Transverse colon (tissue), 4 donors: ENCODE data around the gene CMPK1. TPM values are rescaled to one million over a fixed set of nuclear protein-coding genes. Genes with fewer than 3 reads are reported as not detected.

Source experiments
- DNase-seq: peaks from one replicate; pipeline ENCODE4 v3.0.0-alpha.2; 2019
- H3K27ac ChIP-seq, 4 donors: fragments of 200-600 bp; sonication (generic); 2 replicates each; pipeline ENCODE4 v1.5.1; 2016 to 2018; ENCODE audit warnings: inconsistent platforms in 4 of 4
- H3K27me3 ChIP-seq: fragments of 200-600 bp; sonication (generic); 2 replicates; pipeline ENCODE4 v1.5.1; 2017; ENCODE audit warnings: inconsistent platforms
- H3K36me3 ChIP-seq, 4 donors: fragments of 200-600 bp; sonication (generic); 2 replicates each; pipeline ENCODE4 v1.5.1; 2017 to 2019; ENCODE audit warnings: inconsistent platforms in 4 of 4
- H3K4me1 ChIP-seq, 4 donors: fragments of 200-600 bp; sonication (generic); 2 replicates each; pipeline ENCODE4 v1.5.1; 2017 to 2020; ENCODE audit warnings: inconsistent platforms in 4 of 4
- H3K4me3 ChIP-seq, 4 donors: fragments of 200-600 bp; sonication (generic); 1 replicate in 1 of 4; 2 replicates in 3 of 4; pipeline versions ENCODE4 v1.5.1 to v1.6.1; 2017 to 2019; ENCODE audit warnings: inconsistent platforms in 4 of 4
- H3K9me3 ChIP-seq, 2 donors: fragments of 200-600 bp; sonication (generic); 2 replicates each; pipeline ENCODE4 v1.5.1; 2017 to 2019; ENCODE audit warnings: inconsistent platforms in 2 of 2
- EP300 ChIP-seq: sonication (generic); formaldehyde crosslinking; IDR thresholded peaks from one replicate; pipeline ENCODE4 v1.6.1; 2017; ENCODE audit warnings: antibody characterized with exemption, low read depth
- POLR2A ChIP-seq: fragments of 450-650 bp; IDR thresholded peaks from one replicate; pipeline ENCODE4 v1.6.1; 2016; ENCODE audit warnings: antibody characterized with exemption, mild to moderate bottlenecking, moderate library complexity
- POLR2AphosphoS5 ChIP-seq, 3 donors: sonication (generic); formaldehyde crosslinking; IDR thresholded peaks; one replicate each; pipeline ENCODE4 v1.6.1; 2016; ENCODE audit warnings: antibody characterized with exemption in 3 of 3
- WGBS, 2 donors: methylation state at CpG; one replicate each; pipeline ENCODE4 v1.1.5; 2018; ENCODE audit warnings: low coverage in 1 of 2; 5-methylcytosine and 5-hydroxymethylcytosine counted together
- in situ Hi-C, 4 donors: fragments of 200-750 bp; cut with MboI; loops; one replicate each; pipeline versions ENCODE4 v1.15.0 to v1.15.1; 2017; ENCODE audit warnings: low sequenced_read_pairs in 3 of 4, low pct_ligation_motif_present in 1 of 4, low pct_unique_long_range_greater_than_20kb in 1 of 4
- intact Hi-C: fragments of 100-400 bp; cut with DNase I; formaldehyde crosslinking; loops from one replicate; pipeline ENCODE4 v1.15.1; 2023; ENCODE audit warnings: low total_unique reads
- total RNA-seq, 4 donors: library from RNA; depleted of rRNA; stranded (reverse); fragments of >200 nt; gene quantifications; one replicate each; pipeline ENCODE4 v1.1.0, GENCODE V29; 2016
- TF ChIP-seq, protein P1 (sequence below), 5 experiments: fragments of 200-600 bp in 3 of 5; fragments of 450-650 bp in 2 of 5; sonication (generic) in 3 of 5; IDR thresholded peaks; 1 replicate in 2 of 5; 2 replicates in 3 of 5; pipeline ENCODE4 v1.5.1; 2016 to 2017; ENCODE audit warnings: antibody characterized with exemption in 5 of 5, inconsistent platforms in 3 of 5, mild to moderate bottlenecking in 2 of 5, moderate library complexity in 1 of 5

CMPK1 gene
- total RNA-seq, 4 donors from 2014 or later, result 71.6 to 162 (median 109) TPM

DNA sequence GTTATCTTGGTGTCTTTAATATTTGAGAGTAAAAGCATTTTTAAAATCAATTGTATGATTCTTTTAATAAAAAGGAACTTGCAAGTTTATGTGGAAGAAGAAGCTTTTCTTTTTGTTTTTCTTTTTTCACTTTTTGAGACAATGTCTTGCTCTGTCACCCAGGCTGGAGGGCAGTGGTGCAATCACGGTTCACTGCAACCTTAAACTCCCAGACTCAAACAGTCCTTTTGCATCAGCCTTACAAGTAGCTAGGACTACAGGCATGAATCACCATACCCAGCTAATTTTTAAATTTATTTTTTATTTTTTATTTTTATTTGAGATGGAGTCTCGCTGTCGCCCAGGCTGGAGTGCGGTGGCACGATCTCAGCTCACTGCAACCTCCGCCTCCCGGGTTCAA, 34.1 kb downstream of the CMPK1 start:
- in situ Hi-C loops, result no loop called here
- no peak overlapping the region for H3K27ac ChIP-seq
- H3K27me3 ChIP-seq, result no peaks in the 10 kb centered on the region
- peaks cover 0 to 43% (median 17%) of the 10 kb centered on the region in 4 donors for H3K36me3 ChIP-seq
- no peak for TF ChIP-seq POLR2A
- TF ChIP-seq, protein P1, sequence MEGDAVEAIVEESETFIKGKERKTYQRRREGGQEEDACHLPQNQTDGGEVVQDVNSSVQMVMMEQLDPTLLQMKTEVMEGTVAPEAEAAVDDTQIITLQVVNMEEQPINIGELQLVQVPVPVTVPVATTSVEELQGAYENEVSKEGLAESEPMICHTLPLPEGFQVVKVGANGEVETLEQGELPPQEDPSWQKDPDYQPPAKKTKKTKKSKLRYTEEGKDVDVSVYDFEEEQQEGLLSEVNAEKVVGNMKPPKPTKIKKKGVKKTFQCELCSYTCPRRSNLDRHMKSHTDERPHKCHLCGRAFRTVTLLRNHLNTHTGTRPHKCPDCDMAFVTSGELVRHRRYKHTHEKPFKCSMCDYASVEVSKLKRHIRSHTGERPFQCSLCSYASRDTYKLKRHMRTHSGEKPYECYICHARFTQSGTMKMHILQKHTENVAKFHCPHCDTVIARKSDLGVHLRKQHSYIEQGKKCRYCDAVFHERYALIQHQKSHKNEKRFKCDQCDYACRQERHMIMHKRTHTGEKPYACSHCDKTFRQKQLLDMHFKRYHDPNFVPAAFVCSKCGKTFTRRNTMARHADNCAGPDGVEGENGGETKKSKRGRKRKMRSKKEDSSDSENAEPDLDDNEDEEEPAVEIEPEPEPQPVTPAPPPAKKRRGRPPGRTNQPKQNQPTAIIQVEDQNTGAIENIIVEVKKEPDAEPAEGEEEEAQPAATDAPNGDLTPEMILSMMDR (IDR thresholded peaks at IDR 0.05), result no peak
- H3K4me1 ChIP-seq, result no peaks in the 10 kb centered on the region
- intact Hi-C loops, result no loop called here
- DNase-seq, result no peak
- no peak overlapping the region for H3K4me3 ChIP-seq
- no peaks in the 10 kb centered on the region for H3K9me3 ChIP-seq
- WGBS, 2 donors, result 94 to 96% methylated on average over 7 of the region's 7 CpGs

GRCh38 chr1:47371016-47371517, 37.5 kb downstream of the CMPK1 start:
- no peak for DNase-seq
- in situ Hi-C loops, result no loop called here
- Histone ChIP-seq H3K27me3 (no peaks in the 10 kb centered on the region), H3K36me3 (peaks cover 0 to 75% (median 33%) of the 10 kb centered on the region in 4 donors), H3K9me3 (no peaks in the 10 kb centered on the region), H3K4me3 (no peak overlapping the region), H3K4me1 (no peaks in the 10 kb centered on the region), H3K27ac (no peak overlapping the region)
- TF ChIP-seq POLR2AphosphoS5 (IDR thresholded peaks at IDR 0.05), result no peak
- TF ChIP-seq POLR2A, result no peak
- TF ChIP-seq, protein P1 (IDR thresholded peaks at IDR 0.05), result no peak
- TF ChIP-seq EP300, result no peak
- intact Hi-C loops, result no loop called here

DNA sequence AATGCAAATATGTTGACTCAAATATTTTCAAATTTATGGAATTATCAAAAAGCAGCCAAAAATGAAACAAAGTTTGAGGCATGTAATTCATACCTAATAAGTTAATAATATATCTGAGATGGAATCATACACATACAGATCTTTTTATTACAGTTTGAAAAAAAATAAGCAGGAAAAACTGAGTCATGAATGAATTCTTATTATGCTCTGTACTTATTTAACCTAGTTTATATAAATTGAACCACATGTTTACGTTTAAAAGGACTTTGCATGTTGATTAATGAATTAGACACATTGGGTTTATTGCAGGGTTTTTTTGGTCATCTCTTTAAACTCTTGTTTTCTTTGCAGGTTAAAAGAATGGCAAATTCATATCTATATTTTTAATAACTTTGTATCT, 40.9 kb downstream of the CMPK1 start:
- H3K27ac ChIP-seq, result no peak overlapping the region
- peaks cover 0 to 84% (median 39%) of the 10 kb centered on the region in 4 donors for H3K36me3 ChIP-seq
- DNase-seq, result no peak
- no peak for TF ChIP-seq EP300
- TF ChIP-seq POLR2AphosphoS5 (IDR thresholded peaks at IDR 0.05), result no peak
- TF ChIP-seq POLR2A, result no peak
- TF ChIP-seq, protein P1 (IDR thresholded peaks at IDR 0.05), result no peak
- H3K4me3 ChIP-seq, result no peak overlapping the region
- H3K4me1 ChIP-seq, result no peaks in the 10 kb centered on the region
- intact Hi-C loops, result no loop called here
- no peaks in the 10 kb centered on the region for H3K27me3 ChIP-seq
- no peaks in the 10 kb centered on the region for H3K9me3 ChIP-seq
- in situ Hi-C loops, result no loop called here
- 67 to 79% methylated on average over 1 of the region's 1 CpG for WGBS, 2 donors

- no peak overlapping the region for H3K27ac ChIP-seq
- H3K27me3 ChIP-seq, result no peaks in the 10 kb centered on the region
- intact Hi-C loops, result no loop called here
- in situ Hi-C loops, result no loop called here
- H3K36me3 ChIP-seq, result peaks cover 0 to 59% (median 27%) of the 10 kb centered on the region in 4 donors
- H3K4me1 ChIP-seq, result no peaks in the 10 kb centered on the region
- no peak overlapping the region for H3K4me3 ChIP-seq
- no peaks in the 10 kb centered on the region for H3K9me3 ChIP-seq
- 97 to 100% methylated on average over 1 of the region's 1 CpG for WGBS, 2 donors
- no peak for DNase-seq
- no peak for TF ChIP-seq EP300
Observed at GRCh38 chr1:47378147-47378546, 44.6 kb downstream of the CMPK1 start.

DNA sequence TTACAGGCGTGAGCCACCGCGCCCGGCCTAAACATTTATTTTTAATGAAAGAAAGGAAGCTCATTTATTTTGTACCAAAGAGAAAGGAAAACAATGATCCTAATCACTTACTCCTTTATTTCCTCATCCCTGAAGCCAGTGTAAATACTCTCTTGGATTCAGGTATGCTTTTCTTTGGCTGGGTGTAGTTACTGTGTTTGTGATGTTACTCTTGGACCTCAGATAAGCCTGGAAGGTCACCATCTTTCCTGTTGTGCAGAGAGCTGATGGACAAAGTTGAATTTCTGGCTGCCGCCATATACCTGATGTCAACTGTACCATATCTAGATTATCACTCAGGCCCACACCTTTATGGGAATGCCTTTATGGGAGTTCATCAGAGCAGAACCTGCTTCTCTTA, 47.1 kb downstream of the CMPK1 start:
- no peak for DNase-seq
- Histone ChIP-seq H3K4me3 (no peak overlapping the region), H3K27ac (no peak overlapping the region), H3K4me1 (no peaks in the 10 kb centered on the region), H3K9me3 (no peaks in the 10 kb centered on the region), H3K27me3 (no peaks in the 10 kb centered on the region), H3K36me3 (peaks cover 0 to 35% (median 15%) of the 10 kb centered on the region in 4 donors)
- in situ Hi-C loops, result no loop called here
- 98 to 99% methylated on average over 5 of the region's 5 CpGs for WGBS, 2 donors
- TF ChIP-seq EP300, result no peak
- TF ChIP-seq, protein P1 (IDR thresholded peaks at IDR 0.05), result no peak
- TF ChIP-seq POLR2A, result no peak
- TF ChIP-seq POLR2AphosphoS5 (IDR thresholded peaks at IDR 0.05), result no peak
- intact Hi-C loops, result no loop called here
